ENCODE measurements around the gene MARCHF2.
"Not testable (repeated sequence)": the region's sequence is repeated elsewhere in the genome, so short reads cannot be mapped to it uniquely, and the experiment has no call there.

The MARCHF2 gene

GRCh38 chr19:8387688-8388611 is 25.2 kb upstream of the MARCHF2 start:
- no peak for DNase-seq

DNA sequence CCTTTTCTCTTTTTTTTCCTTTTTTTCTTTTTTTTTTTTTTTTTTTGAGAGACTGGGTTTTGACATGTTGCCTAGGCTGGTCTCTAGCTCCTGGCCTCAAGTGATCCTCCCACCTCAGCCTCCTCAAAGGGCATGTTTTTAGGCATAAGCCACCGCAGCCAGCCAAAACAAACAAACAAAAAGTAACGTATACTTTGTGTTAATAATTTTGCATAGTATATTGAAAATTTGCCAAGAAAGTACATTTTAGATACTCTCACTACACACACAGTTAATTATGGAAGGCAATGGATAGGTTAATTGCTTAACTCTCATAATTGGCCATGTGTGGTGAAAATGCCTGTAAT is 24.5 kb upstream of the MARCHF2 start:
- no peak for DNase-seq

DNA sequence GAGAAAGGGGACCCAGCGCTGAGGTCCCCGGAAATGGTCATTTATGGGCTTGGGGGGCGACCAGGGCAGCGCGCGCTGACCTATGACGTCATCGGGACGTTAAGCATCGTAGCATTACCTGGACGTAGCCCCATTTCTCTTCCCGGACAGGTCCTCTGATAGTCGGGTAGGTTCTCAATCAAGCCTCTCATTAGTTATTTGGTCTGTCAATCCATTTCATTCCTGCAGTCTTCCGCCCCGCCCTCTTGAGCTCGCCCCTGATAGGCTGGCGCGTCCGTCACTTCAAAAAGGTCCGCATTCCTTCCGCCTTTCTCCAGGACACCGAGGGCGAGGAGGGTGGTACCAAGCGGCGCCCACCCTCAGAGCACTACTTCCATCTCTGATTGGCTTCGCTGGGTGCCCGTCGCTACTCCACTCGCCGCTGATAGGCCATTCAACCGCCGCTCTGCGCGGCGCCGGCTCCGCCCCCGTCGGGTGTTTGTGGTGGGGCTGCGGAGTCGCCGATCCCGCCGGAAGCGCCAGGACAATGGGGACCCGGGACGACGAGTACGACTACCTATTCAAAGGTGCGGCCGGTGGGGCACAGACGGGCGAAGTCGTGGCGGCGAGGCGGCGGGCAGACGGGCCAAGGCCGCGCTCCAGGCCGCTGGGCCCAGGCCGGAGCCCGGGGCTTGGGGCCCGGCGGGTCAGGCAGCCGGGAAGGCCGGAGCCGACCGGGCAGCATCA is 23.1 kb upstream of the MARCHF2 start, which contains the start of gene RAB11B:
TSS of gene RAB11B (plus strand) at position 470 of the 726 bp plus-strand sequence. CDS start at position 527, 57 bp downstream.
- DNase-seq, result peak; percentile 98 to 100 (median 99)

DNA sequence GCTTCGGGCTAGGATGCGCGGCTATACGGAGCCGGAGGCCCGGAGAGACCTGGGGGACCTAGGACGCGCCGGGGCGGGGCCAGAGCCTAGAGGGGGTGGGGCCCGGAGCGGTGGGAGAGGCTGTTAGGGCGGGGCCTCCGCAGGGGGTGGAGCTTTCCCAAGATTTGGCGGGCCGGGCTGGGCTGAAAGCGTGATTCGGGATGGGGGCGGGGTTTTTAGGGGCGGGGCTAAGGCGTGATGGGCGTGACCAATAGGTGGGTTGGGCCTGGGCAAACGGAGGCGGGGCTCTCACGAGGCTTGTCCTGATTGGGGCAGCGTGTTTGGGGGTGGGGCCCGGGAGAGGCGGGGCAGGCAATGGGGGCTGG is 22.5 kb upstream of the MARCHF2 start:
- peak; percentile 94 to 99 (median 98) for DNase-seq

DNA sequence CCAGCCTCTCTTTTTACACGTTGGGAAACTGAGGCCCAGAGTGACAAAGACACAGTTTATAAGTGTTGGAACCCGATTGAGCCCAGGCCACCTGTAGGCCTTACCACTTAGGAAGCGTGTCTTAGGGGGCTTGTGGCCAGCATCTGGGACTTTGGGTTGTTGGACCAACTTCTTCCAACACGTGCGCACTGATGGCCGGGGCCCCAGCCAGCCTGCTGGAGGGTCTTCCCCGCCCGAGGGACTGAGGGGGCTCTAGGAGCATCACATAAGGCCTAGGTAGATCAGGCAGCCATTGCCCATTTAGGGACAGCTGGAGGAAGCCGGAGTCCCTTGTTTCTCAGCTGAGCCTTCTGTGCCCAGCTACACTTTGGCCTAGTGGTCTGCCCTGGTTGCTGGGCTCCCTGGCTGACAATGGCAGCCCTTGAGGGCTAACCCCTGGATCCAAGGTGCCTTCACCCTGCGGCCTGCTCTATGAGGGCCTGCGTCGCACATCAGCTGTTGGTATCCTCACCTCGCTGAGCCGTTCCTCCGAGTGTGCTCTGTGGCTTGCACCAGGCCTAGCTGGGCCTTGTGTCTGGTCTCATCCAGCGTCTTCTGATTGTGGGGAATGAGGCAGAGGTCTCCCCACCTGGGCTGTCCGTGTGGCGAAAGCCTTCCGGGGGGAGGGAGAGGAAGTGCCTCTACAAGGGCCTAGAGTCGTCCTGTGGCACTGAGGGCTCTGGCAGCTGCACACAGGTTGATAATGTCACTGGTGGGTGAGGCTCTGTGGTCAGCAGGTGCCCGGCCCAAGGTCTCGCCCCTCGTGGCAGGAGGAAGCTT is 21.7 kb upstream of the MARCHF2 start:
- no peak for DNase-seq

GRCh38 chr19:8392017-8392591 is 21.0 kb upstream of the MARCHF2 start:
- DNase-seq, result no peak

DNA sequence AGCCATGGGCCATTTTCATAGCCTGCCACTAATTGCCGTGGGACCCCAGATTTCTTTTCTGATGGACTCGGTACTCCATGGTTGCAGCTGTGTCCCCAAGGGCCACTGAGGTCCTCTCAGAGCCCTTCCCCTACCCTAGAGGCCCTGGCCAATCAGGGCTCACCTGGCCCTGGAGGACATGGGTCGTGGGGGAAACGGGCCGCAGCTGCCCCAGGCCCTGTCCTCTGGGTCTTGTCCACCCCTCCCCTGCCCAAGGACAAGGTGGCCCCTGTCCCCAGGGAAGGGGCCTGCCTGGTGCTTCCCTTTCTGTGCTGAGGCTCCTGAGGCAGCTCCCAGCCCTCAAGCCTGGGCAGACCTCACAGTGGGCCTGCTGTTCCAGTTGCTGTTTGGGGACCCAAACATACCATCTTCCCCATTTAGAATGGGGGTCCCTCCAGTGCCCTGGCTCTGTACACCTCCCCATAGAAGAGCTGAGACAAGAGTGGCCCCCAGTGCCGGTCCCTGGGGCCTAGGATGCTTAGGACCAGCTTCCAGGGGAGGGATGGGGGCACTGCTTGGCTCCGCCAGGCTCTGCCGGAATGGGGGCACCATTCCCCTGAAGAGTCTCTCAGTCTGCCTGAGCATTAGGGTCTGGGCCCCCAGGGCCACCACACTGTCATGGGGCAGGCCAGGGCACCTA is 19.8 kb upstream of the MARCHF2 start:
- DNase-seq, result no peak

- DNase-seq, result no peak
Observed at GRCh38 chr19:8393871-8394250, 19.2 kb upstream of the MARCHF2 start.

DNA sequence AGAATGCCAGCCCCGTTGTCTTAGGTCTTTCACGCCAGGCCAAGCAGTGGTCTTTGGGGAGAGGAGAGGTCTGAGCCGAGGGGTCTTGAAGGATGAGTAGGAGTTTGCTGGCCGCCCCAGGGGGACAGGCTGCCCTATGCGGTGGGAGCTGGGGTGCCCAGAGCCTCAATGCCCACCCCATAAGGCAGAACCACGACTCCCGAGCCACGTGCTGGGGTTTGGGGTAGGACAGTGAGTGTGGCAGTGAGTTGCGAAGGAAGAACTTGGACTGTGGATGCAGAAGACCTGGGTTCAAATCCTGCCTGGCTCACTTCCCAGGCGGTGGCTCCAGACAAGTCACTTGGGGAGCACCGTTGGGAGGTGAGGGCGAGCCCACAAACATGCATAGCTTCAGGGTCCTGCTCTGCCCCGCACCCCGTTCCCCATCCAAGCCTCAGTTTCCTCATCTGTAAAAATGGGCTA is 17.5 kb upstream of the MARCHF2 start:
- no peak for DNase-seq

DNA sequence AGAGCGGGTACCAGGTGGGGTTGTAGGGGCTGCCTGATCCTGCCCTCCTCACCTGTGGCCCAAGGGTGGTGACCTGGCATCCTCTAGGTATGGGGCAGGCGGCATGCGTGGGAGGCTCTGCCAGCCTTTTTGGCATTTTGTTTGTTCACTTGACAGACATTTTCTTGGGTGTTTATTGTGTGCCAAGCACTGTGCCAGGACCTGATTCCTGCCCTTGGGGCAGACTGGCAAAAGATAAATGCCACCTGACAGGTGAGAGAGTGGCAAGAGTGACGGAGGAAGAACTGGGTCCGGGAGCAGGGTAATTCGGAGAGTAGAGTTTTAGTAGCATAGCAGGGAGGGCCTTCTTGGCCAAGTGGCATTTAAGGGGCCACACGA is 16.9 kb upstream of the MARCHF2 start:
- no peak for DNase-seq

GRCh38 chr19:8396563-8397203 is 16.4 kb upstream of the MARCHF2 start:
- peak; percentile 84 to 90 (median 85) for DNase-seq

DNA sequence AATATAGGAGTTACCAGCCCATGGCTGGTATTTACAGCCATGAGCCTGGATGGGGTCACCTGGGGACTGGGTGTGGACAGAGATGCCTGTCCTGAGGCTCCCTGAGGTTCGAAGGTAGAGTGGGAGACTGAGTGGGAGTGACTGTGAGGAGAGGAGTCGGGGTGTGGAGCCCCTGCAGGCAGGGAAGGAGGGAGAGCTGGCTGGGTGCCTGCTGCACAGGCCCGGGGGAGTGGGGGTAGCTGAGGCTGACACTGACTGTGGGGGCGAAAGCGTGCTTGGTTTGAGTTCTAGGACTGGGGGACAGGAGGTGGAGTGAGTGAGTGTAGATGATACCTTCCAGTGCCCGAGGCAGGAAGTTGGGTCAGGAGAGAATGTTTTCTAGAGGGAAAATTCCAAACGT is 15.8 kb upstream of the MARCHF2 start:
- DNase-seq, result no peak

DNA sequence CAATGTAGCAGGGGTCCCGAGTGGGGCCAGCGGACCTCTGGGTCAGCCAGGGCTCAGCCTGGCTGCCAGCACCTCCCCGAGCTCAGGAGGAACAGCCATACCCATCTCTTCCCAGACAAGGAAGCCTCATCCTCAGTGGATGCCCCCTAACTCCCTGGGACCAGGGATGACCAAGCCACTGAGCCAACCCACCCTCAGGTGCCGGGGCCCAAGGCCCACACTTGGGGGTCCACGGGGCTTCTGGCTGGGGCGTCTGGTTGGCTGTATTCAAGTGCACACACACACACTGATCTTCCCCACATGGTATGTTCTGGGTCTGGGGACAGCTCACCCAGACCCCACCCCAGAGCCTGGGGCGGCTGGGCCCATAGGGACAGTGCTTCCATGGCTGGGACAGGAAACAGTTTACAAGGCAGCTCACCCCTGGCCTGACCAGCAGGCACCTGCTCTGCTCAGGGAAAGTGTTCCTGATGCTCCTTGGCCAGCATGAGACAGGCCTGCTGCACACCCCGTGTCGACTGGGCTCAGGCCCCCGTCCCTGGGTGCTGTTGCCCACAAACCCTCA is 15.3 kb upstream of the MARCHF2 start:
- no peak for DNase-seq

- DNase-seq, result no peak
Observed at GRCh38 chr19:8398311-8398771, 14.8 kb upstream of the MARCHF2 start.

- DNase-seq, result no peak
Observed at GRCh38 chr19:8399681-8400188, 13.4 kb upstream of the MARCHF2 start.

- DNase-seq, result no peak
Observed at GRCh38 chr19:8401981-8402411, 11.1 kb upstream of the MARCHF2 start.

- DNase-seq, result no peak
Observed at GRCh38 chr19:8403098-8403819, 9.8 kb upstream of the MARCHF2 start.

- no peak for DNase-seq
Observed at GRCh38 chr19:8403820-8404109, 9.3 kb upstream of the MARCHF2 start.

DNA sequence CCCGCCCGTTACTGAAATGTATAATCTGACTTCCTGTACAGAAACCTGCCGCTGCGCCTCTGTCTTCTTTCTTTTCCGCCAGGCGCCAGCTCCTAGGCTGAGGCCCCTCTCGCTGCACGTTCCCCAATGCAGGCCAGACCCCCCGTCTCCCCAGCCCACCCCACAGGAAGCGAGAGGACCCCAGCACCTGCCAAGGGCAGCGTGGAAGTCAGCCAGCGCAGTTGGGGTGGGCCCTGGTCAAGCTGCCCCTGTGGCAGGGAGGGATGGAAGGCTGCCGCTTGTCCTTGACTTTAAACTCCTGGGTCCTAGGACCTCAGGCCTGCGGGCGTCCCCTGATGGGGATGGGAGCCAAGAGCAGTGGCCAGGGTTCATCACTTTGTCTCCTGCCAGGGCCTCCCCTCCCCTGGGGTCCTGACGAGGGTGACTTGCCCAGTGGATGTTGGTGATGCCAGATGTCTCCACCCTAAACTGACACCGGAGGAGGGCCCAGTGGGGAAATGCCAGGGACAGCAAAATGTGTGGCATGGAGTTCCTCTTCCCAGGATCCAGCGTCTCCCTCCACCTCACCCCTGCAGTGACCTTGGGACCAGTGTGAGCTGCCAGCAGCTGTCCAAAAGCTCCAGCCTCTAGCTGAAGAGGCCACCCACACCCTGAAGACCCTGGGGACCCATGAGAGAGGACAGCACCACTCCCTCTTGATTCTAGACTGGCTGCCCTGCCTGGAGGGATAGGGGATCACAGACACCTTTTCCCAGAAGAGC is 8.5 kb upstream of the MARCHF2 start:
- no peak for DNase-seq

DNA sequence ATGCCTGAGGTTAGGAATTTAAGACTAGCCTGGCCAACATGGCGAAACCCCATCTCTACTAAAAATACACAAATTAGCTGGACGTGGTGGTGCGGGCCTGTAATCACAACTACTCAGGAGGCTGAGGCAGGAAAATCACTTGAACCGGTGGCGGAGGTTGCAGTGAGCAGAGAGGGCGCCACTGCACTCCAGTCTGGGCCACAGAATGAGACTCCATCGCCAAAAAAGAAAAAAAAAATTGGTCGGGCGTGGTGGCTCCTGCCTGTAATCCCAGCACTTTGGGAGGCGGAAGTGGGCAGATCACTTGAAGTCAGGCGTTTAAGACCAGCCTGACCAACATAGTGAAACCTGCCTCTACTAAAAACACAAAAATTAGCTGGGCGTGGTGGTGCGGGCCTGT is 2.4 kb upstream of the MARCHF2 start:
- DNase-seq, result not testable (repeated sequence)
